HuH-7 (cell line): Measurements from ENCODE around the gene CD33.

ENCODE experiments used
- DNase-seq: peaks from one replicate; pipeline ENCODE4 v3.0.0; 2011; ENCODE audit warnings: low spot score

The CD33 gene

DNA sequence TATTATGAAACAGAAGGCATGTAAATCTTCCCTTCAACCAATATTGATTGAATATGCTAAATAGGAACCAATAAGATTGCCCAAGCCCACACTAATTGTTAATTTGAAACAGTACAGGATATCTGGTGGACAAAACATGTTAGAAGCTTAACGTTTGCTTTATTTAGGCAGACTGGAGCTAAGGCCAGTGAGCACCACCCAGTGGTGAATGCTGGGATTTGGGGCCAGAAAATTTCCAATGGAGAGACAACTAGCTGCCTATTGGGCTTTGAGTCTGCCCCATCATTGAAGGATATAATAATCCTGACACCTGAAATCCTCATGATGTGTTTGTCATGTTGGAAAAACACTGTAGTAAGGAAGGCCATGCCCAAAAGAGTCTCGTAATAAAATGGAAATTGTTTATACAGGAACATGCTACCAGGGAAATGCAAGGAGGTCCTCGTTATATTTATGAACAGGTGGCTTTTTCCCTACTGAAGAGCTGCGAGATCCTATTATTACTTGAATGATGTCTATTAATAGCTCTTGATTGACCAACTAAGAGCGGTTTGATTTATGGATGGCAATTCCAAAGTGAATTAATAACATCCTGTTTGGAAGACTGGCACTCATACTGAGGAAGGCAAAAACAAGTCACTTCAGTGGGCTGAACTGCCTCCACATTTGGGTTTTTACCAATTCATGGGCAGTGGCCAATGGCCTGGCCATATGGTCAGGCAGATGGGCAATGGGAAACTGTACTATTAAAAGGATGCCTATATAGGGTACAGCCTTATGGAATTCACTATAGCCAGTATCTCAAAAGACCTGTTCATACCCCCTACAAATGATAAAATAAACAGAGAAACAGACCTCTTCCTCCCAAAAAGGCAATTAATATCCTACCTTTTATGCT is 34.7 kb downstream of the CD33 start:
- peak; percentile 29 for DNase-seq

DNA sequence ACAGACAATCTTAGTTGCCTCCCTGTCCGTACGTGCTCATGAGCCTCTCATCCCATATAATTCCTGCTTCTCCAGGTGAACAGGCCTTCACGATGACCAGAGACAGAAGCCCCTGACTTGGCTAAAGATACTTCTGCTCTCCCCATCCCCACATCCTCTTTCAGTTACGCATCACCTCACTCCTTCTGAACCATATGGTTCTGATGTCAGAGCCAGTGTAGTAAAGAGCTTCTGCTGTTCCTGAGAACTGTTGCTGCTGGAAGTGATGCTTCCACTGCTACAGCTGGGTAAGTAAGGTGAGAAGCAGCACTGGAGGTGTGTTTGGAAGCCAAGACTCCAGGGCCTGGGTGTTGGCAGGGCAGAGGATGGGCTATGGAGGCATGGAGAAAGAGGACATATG is 38.9 kb downstream of the CD33 start:
- no peak for DNase-seq

DNA sequence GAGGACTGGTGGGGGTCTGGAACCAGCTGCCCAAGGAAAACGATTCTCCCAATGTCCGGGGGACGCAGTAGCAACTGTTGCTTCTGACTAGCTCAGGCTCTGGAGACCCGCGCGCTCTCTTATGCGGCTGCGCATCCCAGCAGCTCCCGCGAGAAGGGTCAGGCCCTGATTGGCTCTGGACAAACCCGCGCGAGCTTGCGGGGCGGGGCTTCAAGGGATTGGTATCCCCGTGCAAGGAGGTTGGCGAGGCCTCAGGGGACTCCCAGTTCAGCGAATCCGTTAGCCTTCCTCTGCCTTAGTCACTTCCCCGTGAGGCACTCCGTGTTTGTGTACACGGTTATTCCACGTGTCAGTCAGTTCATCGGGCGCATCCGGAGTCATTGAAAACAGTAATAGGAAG is 46.2 kb downstream of the CD33 start:
- no peak for DNase-seq

DNA sequence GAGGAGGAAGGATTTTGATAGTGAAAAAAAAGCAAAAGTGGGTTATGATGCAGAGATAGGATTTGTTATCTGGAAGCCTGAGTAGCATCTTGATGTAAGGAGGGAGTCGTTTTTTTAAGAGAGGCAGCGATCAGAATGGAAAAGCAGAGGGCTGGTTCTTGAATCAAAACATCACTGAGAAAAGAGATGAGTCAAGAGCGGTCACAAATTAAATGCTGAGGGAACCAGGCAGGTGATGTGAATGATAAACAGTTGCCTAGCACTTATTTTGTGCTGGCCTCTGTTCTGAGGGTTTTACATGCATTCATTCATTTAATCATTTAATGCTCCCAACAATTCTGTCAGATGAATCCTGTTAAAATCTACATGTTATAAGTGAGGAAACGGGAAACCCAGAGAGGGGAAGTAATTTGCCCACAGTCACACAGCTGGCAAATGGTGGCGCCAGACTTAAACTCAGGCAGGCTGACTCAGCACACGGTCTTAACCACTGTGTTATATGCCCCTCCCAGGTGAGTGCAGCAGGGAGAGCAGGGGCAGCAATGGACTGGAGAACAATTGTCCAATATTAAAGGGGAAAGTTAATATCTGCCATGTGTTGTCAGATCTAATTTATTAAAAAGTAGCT is 47.4 kb downstream of the CD33 start:
- no peak for DNase-seq

DNA sequence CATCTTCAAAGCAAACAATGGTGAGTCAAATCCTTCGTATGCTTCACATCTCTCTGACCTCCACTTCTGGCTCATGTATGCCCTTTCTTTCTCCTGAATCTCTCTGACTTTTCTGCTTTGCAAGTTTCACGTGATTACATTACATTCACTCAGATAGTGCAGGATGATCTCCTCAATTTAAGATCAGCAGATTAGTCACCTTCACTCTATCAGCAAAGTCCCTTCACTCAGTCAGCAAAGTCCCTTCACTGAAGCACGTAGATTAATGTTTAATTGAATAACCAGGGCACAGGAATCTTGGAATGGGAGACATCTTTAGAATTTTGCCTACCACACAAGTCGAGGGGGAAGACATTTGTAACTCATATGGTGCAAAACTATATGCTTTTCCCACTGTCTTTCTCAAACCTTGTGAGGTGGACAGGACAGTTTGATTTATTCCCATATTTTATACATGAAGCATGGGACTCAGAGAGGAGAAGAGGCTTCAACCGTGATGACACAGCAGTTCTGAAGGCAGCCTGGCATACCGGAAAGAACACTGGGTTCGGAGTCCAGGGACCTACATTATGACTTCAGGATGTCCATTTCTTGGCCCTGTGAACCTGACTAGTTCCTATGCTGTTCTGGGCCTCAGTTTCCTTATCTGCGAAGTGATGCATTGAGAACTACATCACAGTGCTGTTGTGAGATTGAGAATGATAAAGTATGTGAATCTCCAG is 49.3 kb downstream of the CD33 start:
- DNase-seq = no peak

DNA sequence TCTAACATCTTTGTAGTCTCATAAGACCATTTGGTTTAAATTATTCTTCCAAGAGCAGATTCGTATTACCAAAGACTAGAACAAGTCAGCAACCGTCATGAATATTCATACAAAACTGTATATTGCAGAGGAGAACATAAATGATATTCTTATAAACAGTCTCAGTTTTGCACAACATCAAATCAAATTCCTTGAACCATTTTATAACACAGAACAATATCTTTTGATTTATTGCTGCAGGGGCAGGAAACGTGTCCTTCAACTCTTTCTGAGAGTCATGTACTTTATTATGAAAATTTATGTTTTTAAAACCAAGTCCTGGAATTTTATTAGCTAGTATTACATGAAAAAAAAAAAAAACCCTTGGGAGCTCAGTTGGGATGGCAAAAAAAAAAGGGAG is 52.2 kb downstream of the CD33 start:
- DNase-seq = no peak

DNA sequence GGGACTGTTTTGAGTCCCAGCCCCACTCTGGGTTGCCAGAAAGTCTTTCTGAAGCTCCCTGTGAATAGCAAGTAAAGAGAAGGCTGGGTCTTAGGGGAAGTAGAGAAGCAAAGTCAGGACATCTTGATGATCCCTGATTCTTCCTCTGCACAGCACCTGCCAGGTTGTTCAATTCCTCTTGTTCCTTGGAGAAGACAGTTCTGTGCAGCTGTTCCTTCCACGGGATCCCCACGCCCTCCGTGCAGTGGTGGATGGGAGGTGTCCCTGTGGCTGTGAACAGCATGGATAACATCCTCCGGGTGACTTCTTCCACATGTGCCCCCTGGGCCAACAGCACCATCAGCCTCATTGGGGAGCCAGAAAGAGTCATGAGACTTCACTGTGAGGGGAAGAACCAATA is 57.5 kb downstream of the CD33 start:
- no peak for DNase-seq

DNA sequence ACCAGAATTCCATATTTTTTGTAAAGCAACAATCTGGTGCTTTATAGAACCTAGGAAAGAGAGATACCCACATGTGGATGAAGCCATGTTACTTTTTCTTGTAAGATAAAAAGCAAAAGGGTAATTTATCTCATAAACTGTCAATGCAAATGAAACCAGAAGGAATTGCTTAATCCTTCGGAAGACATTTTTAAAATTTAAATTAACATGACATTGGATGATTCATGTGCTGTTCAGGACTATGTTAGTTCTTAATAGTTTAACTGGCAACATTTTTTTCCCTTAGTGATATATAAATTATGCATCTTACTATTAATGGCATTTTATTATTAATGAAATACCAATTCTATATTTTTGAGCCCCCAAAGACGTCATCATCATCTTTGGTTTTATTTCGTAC is 60.8 kb downstream of the CD33 start:
- no peak for DNase-seq
